GM06990 (cell line): Measurements from ENCODE around the gene ETV1.

Experiments
- DNase-seq: peaks from one replicate; pipeline ENCODE4 v3.0.0-alpha.2; 2011; ENCODE audit not compliant: insufficient read length; ENCODE audit errors: extremely low read depth
- H3K27me3 ChIP-seq: replicated peaks from 2 replicates; pipeline ENCODE4 v1.6.0; 2011; ENCODE audit warnings: low read length; ENCODE audit not compliant: control insufficient read depth, insufficient read depth
- H3K36me3 ChIP-seq: 2 replicates; pipeline ENCODE4 v1.5.1; 2011; ENCODE audit warnings: low read length; ENCODE audit not compliant: control insufficient read depth, insufficient read depth
- H3K4me3 ChIP-seq: replicated peaks from 2 replicates; pipeline ENCODE4 v1.5.1; 2011; ENCODE audit warnings: low read depth, mild to moderate bottlenecking, control low read depth, low read length
- CTCF ChIP-seq: IDR thresholded peaks from 2 replicates; pipeline ENCODE4 v1.5.1; 2011; ENCODE audit warnings: low read length, control low read depth, mild to moderate bottlenecking, inconsistent platforms; ENCODE audit not compliant: insufficient read depth, poor library complexity, severe bottlenecking

Gene ETV1

GRCh38 chr7:13850185-13850752 lies 139.2 kb downstream of the ETV1 start:
- DNase-seq: no peak
- H3K4me3 ChIP-seq: no peak overlapping the region
- TF ChIP-seq CTCF: no peak

GRCh38 chr7:13849163-13849892 lies 140.1 kb downstream of the ETV1 start:
- H3K36me3 ChIP-seq: no peaks in the 10 kb centered on the region
- no peaks in the 10 kb centered on the region for H3K27me3 ChIP-seq
- TF ChIP-seq CTCF: no peak
- no peak for DNase-seq
- H3K4me3 ChIP-seq: no peak overlapping the region

More at GRCh38 chr7:13850185-13850752, 139.2 kb downstream of the ETV1 start:
- H3K27me3 ChIP-seq: no peaks in the 10 kb centered on the region
- H3K36me3 ChIP-seq: no peaks in the 10 kb centered on the region

GRCh38 chr7:13848681-13849131 lies 140.8 kb downstream of the ETV1 start:
- Histone ChIP-seq H3K27me3 (no peaks in the 10 kb centered on the region), H3K36me3 (no peaks in the 10 kb centered on the region), H3K4me3 (no peak overlapping the region)
- TF ChIP-seq CTCF: no peak
- DNase-seq: no peak

GRCh38 chr7:13846386-13846785 lies 143.1 kb downstream of the ETV1 start:
- Histone ChIP-seq H3K4me3 (no peak overlapping the region), H3K27me3 (no peaks in the 10 kb centered on the region), H3K36me3 (no peaks in the 10 kb centered on the region)
- no peak for DNase-seq
- TF ChIP-seq CTCF: no peak

GRCh38 chr7:13845601-13846000 lies 143.9 kb downstream of the ETV1 start:
- Histone ChIP-seq H3K27me3 (no peaks in the 10 kb centered on the region), H3K36me3 (no peaks in the 10 kb centered on the region), H3K4me3 (no peak overlapping the region)
- TF ChIP-seq CTCF: no peak
- DNase-seq: no peak
